Inflammatory macrophage treated with lipopolysaccharide for 1 hour (primary cell): ENCODE results near the gene CAB39.

Experiments
- DNase-seq, 2 donors: peaks; one replicate each; pipeline ENCODE4 v3.0.0-alpha.2; 2020 to 2022

CAB39 gene

DNA sequence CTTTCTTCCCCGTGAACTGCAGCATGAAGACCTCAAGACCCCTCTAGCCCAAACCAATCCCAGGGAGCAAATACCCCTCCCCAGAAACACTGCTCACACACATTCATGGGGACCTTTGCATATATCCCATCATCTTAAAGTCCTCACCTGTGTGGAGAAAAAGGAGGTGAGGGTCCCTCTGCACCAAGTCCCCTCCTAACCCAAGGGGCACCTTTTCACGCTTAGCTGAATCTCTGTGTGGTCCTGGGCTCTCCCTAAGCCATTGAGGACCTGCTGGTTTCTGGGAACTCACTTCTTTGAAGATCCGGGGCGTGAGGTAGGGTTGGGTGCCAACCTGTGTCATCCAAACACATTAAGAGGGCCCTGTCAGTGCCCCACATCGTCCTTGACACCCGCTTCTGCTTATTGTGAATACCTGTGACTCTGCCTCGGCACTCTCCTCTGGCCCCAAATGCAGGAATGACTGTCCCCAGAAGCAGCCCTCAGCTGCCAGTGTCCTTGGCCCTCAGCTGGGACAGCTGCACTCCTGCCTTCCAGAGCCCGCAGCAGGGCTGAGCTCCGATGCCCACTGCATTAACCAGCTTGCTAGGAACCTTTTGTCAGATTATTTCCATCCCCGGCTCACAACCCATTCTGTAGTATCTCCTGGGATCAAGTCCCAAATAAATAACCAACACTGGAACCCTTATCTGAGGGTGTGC lies 110.8 kb downstream of the CAB39 start:
- DNase-seq, result no peak

- DNase-seq, result peak; percentile 64 to 89
Measured at GRCh38 chr2:230824406-230824978, 111.8 kb downstream of the CAB39 start.

DNA sequence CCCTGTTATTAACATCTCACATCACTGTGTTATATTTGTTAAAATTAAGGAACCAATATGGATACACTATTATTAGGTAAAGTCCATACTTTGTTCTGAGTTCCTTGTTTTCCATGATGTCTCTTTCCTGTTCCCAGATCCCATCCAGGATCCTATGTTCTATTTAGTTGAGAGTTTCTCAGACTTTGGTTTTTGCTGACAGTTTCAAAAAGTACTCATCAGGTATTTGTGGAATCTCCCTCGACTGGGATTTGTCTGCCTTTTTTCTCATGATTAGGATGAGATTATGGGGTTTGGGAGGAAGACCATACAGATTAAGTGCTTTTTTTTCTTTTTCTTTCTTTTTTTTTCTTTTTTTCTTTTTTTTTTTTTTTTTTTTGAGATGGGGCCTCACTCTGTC lies 112.7 kb downstream of the CAB39 start:
- DNase-seq, result no peak

DNA sequence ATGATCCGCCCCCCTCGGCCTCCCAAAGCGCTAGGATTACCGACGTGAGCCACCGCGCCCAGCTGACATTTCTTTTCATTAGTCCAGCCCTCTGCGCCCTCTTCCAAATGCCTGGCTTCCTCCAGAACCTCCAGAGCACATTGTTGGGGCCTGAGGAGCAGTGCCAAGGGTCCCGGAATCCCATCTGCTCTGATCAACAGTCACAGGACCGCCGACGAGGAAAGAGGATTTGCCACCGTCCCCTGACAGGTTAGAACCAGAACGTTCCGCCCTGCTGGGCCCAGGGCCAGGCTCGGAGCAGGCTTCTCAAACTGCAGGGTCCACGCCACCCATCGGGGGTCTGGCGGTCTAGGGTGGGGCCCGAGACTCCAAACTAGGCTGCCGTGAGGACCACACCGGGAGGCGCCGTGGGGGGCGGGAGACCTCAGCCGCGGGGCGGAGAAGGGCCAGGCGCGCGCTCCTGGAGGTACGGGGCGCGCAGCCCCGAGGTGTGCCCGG lies 115.2 kb downstream of the CAB39 start:
- no peak for DNase-seq

DNA sequence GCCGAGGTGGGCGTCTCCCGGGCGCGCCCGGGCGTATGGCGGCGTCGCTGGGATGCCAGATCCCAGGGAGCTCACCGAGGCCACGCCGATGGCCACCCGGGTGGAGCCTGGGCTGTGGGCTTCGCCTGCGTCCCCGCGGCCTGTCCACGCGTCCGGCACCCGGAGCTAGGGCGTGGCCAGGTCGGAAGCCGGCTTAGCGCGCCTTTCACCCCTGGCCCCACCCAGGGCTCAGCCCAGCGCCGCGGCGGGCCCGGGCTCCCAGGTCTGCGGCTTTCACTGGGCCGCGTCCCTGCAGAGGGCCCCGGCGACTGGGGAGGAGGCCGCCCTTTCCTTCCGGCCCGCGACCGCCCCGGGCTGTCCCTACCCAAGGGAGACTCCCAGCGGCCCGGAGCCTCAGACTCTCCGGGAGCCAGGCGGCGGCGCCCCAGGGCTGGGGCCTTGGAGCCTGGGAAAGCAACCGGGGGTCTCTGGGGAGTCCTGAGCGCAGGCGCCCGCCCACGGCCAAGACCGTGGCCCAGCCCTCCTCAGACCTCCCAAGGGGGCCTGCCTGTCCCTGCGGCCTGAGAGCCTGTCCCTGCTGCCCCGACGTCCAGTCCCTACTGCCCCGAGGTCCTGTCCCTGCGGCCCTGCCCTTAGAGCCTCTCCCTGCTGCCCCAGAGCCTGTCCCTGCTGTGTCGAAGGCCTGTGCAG lies 115.8 kb downstream of the CAB39 start:
- DNase-seq, result peak in 1 of 2 donors; percentile 12

DNA sequence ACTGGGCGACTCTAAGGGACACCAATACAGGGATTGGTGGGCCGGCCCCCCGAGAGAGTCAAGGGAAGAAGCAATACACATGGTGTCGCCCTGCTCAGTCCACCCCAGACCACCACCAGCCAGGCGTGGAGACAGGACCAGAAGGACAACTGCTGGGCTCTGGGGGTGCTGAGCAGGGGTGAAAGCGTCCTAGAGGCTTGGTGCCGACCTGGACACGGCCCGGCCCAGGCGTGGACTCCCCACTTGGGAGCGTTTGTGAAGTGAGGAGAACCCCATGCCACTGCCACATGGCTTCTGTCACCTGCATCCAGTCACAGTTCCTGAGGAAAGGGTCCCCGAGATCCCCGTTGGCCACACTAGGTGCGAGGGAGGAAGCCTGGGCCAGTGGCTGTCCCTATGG lies 116.7 kb downstream of the CAB39 start:
- DNase-seq, result no peak

DNA sequence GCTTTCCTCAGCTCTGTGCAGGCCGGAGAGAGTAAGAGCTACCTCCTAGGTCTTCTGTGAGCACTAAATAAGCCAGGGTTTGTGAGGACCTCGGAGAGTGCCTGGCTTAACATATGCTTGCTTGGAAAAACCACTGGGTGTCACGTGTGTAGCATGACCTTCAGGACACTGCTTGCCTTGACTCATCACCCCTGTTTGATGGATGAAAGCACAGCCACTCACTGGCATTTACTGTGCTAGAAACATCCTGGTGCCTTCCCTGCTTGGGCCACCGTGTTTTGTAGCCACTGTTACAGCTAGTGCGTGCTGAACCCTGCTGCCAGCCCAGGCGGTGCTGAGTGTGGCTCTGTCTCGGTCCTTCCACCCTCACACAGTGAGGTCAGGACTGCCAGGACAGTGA lies 117.3 kb downstream of the CAB39 start:
- no peak for DNase-seq

- no peak for DNase-seq
Measured at GRCh38 chr2:230830428-230830827, 117.8 kb downstream of the CAB39 start.

DNA sequence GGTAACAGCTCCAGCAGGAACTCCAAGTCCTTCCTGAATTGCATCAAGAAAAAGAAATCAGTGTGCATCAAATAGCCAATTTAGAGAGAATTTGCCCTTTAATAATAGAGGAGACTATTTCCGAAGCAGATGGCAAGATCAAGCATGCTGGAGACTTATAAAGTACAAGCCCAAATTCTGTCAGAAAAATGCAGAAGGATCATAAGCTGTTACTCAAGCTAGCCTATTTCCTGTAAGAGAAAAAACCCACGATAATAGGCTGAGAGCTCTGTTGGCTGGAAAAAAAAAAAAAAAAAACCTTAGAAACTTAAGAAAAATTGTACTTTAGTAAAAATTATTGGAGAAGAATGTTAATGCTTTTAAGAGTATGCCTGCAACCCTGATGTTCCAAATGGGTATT lies 127.7 kb downstream of the CAB39 start:
- peak in 1 of 2 donors; percentile 22 for DNase-seq

DNA sequence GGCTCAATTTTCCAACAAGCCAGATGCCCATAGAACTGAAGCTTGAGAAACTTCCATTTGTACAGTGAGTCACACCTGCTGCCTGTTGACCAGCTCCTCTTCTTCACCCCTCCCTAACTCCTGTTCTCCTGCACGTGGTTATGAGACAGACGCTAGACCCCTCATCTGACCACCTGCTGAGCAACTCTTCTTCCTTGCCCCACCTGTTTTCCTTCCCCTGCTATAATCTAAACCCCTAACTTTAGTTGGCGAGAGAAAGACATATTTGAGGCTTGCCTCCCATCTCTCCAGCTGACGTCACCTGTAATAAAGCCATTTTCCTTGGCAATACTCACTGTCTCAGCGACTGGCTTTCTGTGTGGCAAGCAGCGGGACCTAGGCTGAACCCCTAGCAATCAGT lies 129.8 kb downstream of the CAB39 start:
- DNase-seq, result no peak

- DNase-seq, result no peak
Measured at GRCh38 chr2:230843132-230843531, 130.5 kb downstream of the CAB39 start.

DNA sequence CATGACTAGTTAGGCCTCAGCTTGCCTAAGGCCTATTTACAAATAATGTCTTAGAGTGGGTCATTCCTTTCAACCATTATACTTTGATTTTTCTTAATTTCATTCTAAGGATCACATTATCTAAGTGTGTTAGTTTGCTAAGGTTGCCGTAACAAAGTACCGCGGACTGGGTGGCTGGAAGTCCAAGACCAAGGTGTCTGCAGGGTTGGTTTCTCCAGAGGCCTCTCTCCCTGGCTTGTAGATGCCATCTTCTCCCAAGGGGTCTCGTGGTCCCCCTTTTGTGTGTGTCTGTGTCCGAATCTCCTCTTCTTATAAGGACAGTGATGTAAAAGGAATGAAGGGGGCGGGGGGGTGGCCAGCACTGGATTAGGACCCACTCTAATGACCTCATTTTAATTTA lies 133.7 kb downstream of the CAB39 start:
- DNase-seq, result no peak

GRCh38 chr2:230847883-230848388 lies 135.3 kb downstream of the CAB39 start:
- DNase-seq, result peak; percentile 71 to 95

GRCh38 chr2:230849633-230850357 lies 137.2 kb downstream of the CAB39 start:
- DNase-seq, result peak in 1 of 2 donors; percentile 66

DNA sequence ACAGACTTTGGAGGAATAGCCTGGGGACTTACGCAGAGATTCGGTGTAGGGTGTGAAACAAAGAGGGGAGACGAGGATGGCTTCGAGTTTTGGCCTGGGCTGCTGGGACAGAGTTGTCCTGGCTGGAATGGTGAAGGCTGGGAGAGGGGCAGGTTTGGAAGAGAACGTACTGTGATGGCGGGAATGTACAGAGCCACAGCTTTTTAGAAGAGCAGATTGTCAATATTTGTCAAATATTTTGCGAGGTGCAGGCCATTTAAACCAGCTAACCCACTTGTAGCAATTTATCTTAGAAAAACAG lies 137.7 kb downstream of the CAB39 start:
- DNase-seq, result no peak

- no peak for DNase-seq
Measured at GRCh38 chr2:230852113-230852512, 139.5 kb downstream of the CAB39 start.

DNA sequence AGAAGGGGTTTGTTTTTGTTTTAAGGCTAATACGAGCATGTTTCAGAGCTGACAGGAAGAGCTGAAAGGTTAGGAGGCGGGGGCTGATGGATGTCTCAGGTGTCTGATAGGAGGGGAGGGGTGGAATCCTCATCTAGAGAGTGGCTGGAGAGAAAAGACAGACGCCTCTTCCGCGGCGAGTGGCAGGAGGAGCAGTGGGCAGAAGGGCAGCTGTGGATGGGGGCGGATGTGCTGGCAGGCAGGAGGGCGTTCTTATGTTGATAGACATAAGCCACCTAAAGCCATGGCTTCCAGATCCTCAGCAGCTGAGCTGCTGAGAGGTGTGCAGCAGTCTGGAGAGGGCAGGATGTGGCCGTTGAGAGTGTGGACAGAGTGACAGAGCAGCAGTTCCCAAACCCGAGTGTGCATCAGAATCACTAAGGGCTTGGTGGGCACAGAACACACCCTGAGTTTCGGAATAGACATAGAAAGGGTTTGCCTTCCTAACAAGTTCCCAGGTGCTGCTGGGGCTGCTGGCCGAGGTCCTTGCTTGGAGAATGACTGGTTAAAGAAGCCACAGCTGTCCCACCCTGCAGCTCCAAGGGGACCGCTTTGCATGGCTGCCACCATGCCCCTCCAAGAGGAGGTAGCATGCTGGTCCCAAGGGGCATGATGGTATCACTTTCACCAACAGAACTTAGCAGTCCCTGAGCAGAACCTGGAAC lies 149.1 kb downstream of the CAB39 start:
- no peak for DNase-seq

DNA sequence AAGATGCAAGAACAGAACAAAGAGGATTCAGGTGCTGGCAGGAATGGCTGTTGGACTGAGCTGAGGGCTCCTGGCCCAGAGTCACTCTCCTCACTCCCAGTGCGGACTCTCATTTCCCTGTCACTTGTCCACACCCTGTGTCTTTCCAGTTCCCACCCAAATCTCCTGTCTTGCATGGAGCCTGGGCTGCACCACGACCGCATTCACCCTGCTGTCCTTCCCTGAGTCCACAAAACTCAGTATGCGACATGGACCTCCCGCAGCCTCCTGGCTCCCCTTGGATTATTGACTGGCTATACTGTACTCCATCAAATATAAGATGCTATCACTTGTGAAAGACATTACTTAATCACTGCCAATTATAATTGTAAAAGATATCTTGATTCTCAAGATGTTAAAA lies 149.7 kb downstream of the CAB39 start:
- DNase-seq, result no peak

- DNase-seq, result no peak
Measured at GRCh38 chr2:230863031-230863430, 150.4 kb downstream of the CAB39 start.

- no peak for DNase-seq
Measured at GRCh38 chr2:230863442-230864121, 150.9 kb downstream of the CAB39 start.

DNA sequence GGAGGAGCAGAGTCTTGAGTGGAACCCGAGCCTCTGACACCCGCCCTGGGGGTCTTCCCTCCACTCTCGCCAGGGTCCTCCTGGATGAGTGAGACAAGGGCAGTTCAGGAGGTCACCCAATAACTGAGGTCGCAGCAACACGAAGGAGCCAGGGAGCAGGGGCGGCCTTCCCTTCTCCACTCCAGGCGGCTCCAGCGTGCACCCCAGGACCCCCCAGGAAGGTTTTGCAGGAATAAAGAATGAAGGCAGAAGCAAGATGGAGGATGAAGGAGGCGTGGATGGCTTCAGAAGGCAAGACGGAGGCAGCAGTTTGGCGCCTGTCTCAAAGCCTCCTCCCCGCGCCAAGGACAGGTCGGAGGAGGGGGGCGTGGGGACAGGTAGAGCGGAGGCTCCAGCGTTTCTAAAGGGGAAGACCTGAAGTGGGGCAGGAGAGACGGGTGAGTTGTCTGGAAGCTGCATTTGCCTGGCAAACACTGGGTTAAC lies 151.5 kb downstream of the CAB39 start:
- no peak for DNase-seq
